DND-41 (cell line): ENCODE measurements around the gene FCN1.

Experiments
- ATAC-seq: fragments of 200-7000 bp; cut with Tn5 transposase; 3 replicates; pipeline ENCODE4 v1.9.1; 2021; ENCODE audit warnings: low read depth; ENCODE audit not compliant: insufficient read depth
- DNase-seq: peaks from one replicate; pipeline ENCODE4 v3.0.0-alpha.2; 2020
- H2AFZ ChIP-seq: 2 replicates; pipeline ENCODE4 v1.6.0; 2012; ENCODE audit warnings: low read depth, low read length
- H3K27ac ChIP-seq: 2 replicates; pipeline ENCODE4 v1.5.1; 2012; ENCODE audit warnings: low read length, inconsistent platforms
- H3K27me3 ChIP-seq: fragments of 200-600 bp; sonication (generic); 2 replicates; pipeline ENCODE4 v1.6.0; 2012; ENCODE audit warnings: low read length, mild to moderate bottlenecking, inconsistent platforms; ENCODE audit not compliant: insufficient read depth, poor library complexity
- H3K36me3 ChIP-seq: 2 replicates; pipeline ENCODE4 v1.5.1; 2012; ENCODE audit warnings: low read length, inconsistent platforms; ENCODE audit not compliant: insufficient read depth
- H3K4me1 ChIP-seq: 2 replicates; pipeline ENCODE4 v1.5.1; 2012; ENCODE audit warnings: mild to moderate bottlenecking, low read length; ENCODE audit not compliant: insufficient read depth
- H3K4me2 ChIP-seq: 2 replicates; pipeline ENCODE4 v1.6.0; 2012; ENCODE audit warnings: mild to moderate bottlenecking, moderate library complexity, low read length, inconsistent platforms; ENCODE audit not compliant: insufficient read depth
- H3K4me3 ChIP-seq, 2 experiments: fragments of 200-600 bp in 1 of 2; shearing (Covaris generic) in 1 of 2; 2 replicates each; pipeline ENCODE4 v1.5.1; 2012 to 2016; ENCODE audit warnings: inconsistent platforms in 2 of 2, low read length in 2 of 2, mild to moderate bottlenecking in 2 of 2, low read depth in 1 of 2, moderate library complexity in 1 of 2
- H3K79me2 ChIP-seq: 2 replicates; pipeline ENCODE4 v1.6.0; 2012; ENCODE audit warnings: low read length, inconsistent platforms; ENCODE audit not compliant: insufficient read depth
- H3K9ac ChIP-seq: 2 replicates; pipeline ENCODE4 v1.6.0; 2012; ENCODE audit warnings: low read depth, mild to moderate bottlenecking, inconsistent platforms, low read length, moderate library complexity
- H3K9me3 ChIP-seq: 2 replicates; pipeline ENCODE4 v1.5.1; 2012; ENCODE audit warnings: low read length, moderate library complexity, mild to moderate bottlenecking, inconsistent platforms; ENCODE audit not compliant: insufficient read depth, severe bottlenecking
- H4K20me1 ChIP-seq: 2 replicates; pipeline ENCODE4 v1.6.0; 2012; ENCODE audit warnings: low read length; ENCODE audit not compliant: insufficient read depth
- CTCF ChIP-seq: IDR thresholded peaks from 2 replicates; pipeline ENCODE4 v1.5.1; 2012; ENCODE audit warnings: borderline replicate concordance, low read length, moderate library complexity, mild to moderate bottlenecking; ENCODE audit not compliant: poor library complexity, severe bottlenecking; ENCODE audit errors: extremely low read depth
- EZH2 ChIP-seq: IDR thresholded peaks from 3 replicates; pipeline ENCODE4 v1.6.1; 2012; ENCODE audit warnings: borderline replicate concordance, low read depth, mild to moderate bottlenecking, moderate library complexity, low read length, inconsistent platforms; ENCODE audit not compliant: severe bottlenecking

FCN1 gene

DNA sequence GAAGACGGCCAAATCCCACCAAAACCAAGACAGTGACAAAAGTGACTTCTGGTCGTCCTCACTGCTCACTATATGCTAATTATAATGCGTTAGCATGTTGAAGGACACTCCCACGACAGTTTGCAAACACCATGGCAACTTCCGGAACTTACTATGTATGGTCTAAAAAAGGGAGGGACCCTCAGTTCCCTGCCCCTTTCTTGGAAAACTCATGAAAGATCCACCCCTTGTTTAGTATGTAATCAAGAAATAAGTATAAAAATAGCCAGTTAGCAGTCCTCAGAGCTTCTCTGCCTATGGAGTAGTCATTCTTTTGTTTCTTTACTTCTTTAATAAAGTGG, 27.6 kb downstream of the FCN1 start:
- no peak overlapping the region for H3K9ac ChIP-seq
- no peak overlapping the region for H3K27ac ChIP-seq
- no peak overlapping the region for H2AFZ ChIP-seq
- H3K79me2 ChIP-seq = no peaks in the 10 kb centered on the region
- no peaks in the 10 kb centered on the region for H4K20me1 ChIP-seq
- H3K36me3 ChIP-seq = no peaks in the 10 kb centered on the region
- no peak for ATAC-seq
- no peak for DNase-seq
- H3K4me1 ChIP-seq = no peaks in the 10 kb centered on the region
- H3K4me2 ChIP-seq = no peak overlapping the region
- H3K27me3 ChIP-seq = no peaks in the 10 kb centered on the region
- H3K4me3 ChIP-seq = no peak overlapping the region
- no peaks in the 10 kb centered on the region for H3K9me3 ChIP-seq
- no peak for TF ChIP-seq CTCF
- no peak for TF ChIP-seq EZH2

DNA sequence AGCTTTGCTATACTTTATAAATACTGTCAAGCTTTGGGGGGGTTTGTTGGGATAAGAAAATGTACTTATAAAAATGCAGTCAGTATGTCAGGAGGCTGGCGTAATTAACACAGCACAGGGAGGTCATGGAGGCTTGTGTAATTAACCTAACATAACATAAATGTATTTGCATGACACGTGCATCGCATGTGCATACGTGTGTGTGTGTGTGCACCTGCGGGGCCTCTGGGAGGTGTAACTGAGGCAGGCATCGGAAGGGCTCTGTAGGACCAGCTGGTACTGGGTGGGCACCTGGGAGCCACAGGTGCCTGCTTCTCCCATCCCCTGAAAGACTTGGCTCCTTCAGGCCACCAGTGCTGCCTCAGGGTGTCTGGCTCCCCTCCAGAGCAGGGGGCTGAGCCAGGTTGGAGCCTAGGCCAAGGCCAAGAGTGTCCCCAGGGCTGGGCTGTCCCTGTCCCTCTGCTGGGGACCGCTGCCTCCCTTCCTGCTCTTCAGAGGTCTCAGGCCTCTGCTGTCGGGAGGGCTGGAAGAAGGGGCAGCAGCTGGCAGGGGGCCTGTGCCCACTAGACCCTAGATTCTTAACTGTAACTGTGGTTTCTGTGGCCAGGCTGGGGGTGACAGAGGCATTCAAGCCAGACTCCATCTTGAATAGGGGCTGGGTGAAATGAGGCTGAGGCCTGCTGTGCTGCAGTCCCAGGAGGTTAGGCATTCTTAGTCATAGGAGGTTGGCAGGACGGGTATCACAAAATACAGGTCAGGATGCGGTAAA, 28.1 kb downstream of the FCN1 start:
- Histone ChIP-seq H3K9ac (no peak overlapping the region), H3K4me3 (no peak overlapping the region), H3K36me3 (no peaks in the 10 kb centered on the region), H2AFZ (no peak overlapping the region), H3K79me2 (no peaks in the 10 kb centered on the region), H3K27me3 (no peaks in the 10 kb centered on the region), H3K4me2 (no peak overlapping the region), H3K4me1 (no peaks in the 10 kb centered on the region), H3K27ac (no peak overlapping the region), H3K9me3 (no peaks in the 10 kb centered on the region), H4K20me1 (no peaks in the 10 kb centered on the region)
- no peak for TF ChIP-seq EZH2
- no peak for TF ChIP-seq CTCF
- DNase-seq (no peak), ATAC-seq (no peak)

DNA sequence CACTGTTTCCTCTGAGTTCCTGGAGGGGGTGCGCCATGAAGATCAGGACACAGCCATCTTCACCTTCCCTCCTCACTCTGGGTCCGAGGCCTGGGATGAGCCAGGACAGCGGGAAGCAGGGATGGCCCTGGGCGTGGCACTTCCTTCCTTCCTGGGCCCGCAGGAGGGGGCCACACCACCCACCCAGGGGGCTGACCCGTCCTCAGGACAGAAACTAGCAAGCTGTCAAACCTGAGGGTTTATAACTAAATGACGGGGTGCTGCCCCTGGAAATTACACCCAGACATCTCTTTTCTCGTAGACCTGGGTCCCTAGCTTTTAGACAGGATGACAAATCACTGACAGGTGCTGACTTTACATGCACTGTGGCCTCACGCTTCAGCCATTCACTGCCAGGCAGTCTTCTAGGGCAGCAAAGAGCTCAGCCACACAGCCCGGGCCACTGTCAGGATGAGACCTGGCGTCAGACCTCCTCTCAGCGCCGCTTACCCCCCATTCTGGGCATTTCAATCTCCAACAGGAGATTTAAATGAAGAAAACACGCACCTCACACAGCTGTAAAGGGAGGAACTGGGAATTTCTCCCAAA, 29.0 kb downstream of the FCN1 start:
- TF ChIP-seq CTCF (no peak), EZH2 (no peak)
- no peaks in the 10 kb centered on the region for H3K79me2 ChIP-seq
- H3K27ac ChIP-seq = no peak overlapping the region
- no peaks in the 10 kb centered on the region for H3K27me3 ChIP-seq
- H3K4me1 ChIP-seq = no peaks in the 10 kb centered on the region
- no peaks in the 10 kb centered on the region for H4K20me1 ChIP-seq
- no peak overlapping the region for H2AFZ ChIP-seq
- no peak overlapping the region for H3K4me3 ChIP-seq
- no peak overlapping the region for H3K4me2 ChIP-seq
- H3K9me3 ChIP-seq = no peaks in the 10 kb centered on the region
- H3K36me3 ChIP-seq = no peaks in the 10 kb centered on the region
- DNase-seq (no peak), ATAC-seq (no peak)
- no peak overlapping the region for H3K9ac ChIP-seq
